Measurements from ENCODE around the gene KIAA1549.
A peak's percentile ranks its signal among the peaks of the same experiment; 100 is the strongest.
"Not testable (repeated sequence)": the region's sequence is repeated elsewhere in the genome, so short reads cannot be mapped to it uniquely, and the experiment has no call there.

Gene KIAA1549

DNA sequence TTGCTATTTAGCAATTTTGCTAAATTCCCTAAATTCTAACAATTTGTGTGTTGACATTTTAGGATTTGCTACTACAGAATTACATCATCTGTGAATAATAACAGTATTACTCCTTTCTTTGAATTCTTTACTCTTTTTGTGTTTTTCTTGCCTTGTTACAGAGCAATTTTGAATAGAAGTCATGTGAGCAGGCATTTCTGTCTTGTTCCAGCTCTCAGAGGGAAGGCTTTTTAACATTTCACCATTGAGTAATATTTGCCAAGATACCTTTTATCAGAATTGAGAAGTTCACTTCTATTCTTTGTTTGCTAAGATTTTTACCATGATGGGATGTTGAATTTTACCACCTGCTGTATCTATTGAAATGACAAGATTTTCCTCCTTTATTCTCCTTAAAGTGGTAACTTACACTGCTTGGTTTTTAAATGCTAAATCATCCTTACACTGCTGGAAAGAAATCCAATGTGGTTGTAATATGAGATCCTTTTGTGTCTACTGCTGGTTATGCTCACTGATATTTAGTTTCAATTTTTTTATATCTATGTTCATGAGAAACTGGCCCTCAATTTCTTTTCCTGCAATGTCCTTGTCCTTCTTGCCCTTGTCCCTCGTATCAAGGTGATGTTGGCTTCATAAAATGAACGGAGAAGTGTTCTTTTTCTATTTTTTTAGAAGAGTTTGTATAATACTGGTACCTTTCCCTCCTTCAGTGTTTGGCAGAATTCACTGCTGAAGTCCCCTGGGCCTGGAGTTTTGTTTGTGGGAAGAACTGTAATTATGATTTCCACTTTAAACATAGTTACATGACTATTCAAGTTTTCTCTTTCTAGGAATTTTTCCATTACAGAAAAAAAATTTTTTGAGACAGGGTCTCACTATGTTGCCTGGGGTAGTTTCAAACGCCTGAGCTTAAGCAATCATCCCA, 132.9 kb downstream of the KIAA1549 start:
- DNase-seq, result no peak

- no peak for DNase-seq
Observed at GRCh38 chr7:138845711-138846110, 135.5 kb downstream of the KIAA1549 start.

- no peak for DNase-seq
Observed at GRCh38 chr7:138843632-138844580, 137.3 kb downstream of the KIAA1549 start.

- DNase-seq, result no peak
Observed at GRCh38 chr7:138842111-138842510, 139.1 kb downstream of the KIAA1549 start.

- no peak for DNase-seq
Observed at GRCh38 chr7:138838166-138838565, 143.0 kb downstream of the KIAA1549 start.

DNA sequence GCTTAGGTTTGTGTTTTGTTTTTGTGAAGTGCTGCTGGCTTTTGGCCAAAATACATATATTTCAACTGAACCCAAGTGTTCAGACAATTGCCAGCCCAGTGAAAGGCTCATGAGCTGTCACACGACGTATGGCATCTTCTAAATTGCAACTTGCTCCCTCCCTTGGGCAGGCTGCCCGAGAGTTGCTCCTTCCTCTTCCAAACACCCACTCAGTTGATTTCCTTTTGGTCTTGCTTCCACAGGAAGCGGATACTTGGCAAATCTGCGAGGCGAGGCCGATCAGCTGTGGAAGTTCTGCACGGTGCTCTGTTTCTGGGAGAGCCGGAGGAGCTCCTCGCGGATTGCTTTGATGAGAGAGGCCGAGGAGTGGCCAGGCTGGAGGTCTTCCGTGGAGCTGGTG, 143.6 kb downstream of the KIAA1549 start:
- no peak for DNase-seq

- no peak for DNase-seq
Observed at GRCh38 chr7:138835087-138835486, 146.1 kb downstream of the KIAA1549 start.

DNA sequence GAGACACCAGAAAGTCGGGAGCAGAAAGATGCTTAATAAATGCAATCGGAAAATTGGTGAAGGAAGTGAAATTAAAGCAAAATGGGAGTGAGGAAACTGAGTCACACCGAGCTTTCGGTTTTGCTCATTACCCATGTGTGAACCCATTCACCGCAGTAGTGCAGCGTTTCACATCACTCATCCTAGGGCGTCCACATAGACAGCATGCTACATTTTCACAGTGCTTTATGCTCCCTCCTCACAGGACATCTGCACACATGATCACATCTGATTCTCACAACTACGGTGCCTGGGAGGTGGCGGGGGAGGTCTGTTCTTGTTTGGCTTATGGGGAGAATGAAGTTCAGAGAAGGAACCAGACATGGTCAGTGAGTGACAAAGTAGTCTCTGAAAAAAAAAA, 146.6 kb downstream of the KIAA1549 start:
- peak; percentile 87 for DNase-seq

GRCh38 chr7:138833596-138833995, 147.6 kb downstream of the KIAA1549 start:
- DNase-seq, result peak; percentile 35

DNA sequence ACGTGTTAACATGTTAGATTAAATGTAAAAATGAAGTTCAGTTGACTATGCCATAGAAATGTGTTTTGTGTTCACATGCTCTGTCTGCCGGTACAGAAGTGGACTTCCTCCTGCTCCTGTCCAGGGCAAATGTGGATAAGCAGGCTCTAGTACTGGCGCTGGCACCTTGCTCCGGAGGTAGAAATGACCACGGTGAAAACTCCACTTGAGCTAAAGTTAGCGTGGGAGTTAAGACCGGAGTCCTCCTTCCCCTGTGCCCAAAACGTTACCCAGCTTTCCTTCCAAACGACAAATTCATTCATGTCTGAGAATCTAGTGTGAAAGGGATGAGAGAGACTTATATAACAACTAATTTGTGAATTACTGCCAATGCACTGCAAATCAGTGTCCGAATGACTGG, 148.2 kb downstream of the KIAA1549 start:
- no peak for DNase-seq

GRCh38 chr7:138829335-138829734, 151.9 kb downstream of the KIAA1549 start:
- no peak for DNase-seq

DNA sequence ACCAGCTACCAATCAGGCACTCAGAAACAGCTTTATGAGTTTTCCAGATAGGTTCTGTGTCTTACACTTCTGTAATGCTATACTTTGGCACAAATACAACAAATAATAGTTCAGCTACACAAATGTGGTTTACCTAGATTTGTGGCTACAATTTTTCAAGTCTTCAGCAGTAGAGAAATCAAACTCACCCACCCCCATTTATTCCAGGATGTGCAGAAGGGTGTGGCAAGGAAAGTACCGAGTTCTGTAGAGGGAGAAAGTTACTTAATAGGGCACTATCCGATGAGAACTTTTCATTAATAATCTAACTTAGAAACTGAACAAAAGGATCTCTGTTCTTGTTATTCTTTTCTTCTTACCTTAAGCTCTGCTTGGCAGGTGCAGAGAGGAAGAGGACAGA, 152.9 kb downstream of the KIAA1549 start:
- no peak for DNase-seq

DNA sequence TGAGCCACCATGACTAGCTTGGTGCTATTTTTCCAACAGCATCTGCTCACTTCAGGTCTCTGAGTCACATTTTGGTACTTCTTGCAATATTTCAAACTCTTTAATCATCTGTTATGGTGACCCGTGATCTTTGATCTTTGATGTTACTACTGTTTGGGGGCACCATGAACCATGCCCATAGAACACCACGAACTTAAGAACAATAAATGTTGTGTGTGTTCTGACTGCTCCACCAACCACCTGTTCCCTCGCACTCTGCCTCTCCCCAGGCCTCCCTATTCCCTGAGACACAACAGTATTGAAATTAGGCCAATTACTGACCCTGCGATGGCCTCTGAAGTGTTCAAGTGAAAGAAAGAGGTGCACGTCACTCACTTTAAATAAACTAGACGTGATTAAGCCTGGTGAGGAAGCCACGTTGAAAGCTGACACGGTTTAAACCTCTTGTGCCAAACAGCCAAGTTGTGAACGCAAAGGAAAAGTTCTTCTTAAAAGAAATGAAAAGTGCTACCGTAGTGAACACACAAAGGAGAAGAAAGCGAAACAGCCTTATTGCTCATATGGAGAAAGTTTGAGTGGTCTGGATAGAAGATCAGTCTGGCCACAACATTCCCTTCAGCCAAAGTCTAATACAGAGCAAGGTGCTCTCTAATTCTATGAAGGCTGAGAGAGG, 156.0 kb downstream of the KIAA1549 start:
- DNase-seq, result peak; percentile 39

DNA sequence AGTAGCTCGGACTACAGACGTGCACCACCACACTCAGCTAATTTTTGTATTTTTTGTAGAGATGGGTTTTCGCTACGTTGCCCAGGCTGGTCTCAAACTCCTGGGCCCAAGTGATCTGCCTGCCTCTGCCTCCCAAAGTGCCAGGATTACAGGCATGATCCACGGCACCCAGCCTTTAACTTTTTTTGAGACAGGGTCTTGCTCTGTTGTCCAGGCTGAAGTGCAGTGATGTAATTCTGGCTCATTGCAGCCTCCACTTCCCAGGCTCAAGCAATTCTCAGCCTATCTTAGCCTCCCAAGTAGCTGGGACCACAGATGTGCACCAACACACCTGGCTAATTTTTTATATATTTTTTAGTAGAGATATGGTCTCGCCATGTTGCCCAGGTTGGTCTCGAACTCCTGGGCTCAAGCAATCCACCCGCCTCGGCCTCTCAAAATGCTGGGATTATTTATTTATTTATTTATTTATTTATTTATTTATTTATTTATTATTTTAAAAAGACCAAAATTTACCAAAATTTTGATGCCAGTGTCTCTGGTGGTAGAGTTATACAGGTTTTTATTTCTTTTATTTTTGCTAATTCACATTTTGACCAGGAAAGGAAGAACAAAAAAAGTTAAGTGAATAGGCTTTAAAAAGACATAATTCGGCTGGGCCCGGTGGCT, 158.2 kb downstream of the KIAA1549 start:
- no peak for DNase-seq

DNA sequence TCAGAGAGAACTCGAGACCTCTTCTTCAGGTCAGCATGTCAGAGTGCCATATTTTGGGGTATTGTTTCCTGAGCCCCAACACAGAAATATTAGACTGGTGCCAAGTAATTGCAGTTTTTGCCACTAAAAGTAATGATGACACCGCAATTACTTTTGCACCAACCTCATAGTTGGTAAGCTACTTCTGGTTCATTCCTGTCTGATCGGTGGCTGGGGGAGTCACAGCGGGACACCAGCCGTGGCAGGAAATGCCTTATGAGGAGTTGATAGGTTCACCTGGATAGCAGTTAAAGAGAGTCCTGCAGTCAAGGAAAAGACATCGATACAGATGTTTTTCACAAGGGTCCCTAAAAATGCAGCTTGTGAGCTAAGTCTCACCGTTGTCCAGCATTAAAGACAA, 159.3 kb downstream of the KIAA1549 start:
- DNase-seq, result no peak

- no peak for DNase-seq
Observed at GRCh38 chr7:138819625-138820024, 161.6 kb downstream of the KIAA1549 start.

- DNase-seq, result peak; percentile 31
Observed at GRCh38 chr7:138816650-138817049, 164.5 kb downstream of the KIAA1549 start.

DNA sequence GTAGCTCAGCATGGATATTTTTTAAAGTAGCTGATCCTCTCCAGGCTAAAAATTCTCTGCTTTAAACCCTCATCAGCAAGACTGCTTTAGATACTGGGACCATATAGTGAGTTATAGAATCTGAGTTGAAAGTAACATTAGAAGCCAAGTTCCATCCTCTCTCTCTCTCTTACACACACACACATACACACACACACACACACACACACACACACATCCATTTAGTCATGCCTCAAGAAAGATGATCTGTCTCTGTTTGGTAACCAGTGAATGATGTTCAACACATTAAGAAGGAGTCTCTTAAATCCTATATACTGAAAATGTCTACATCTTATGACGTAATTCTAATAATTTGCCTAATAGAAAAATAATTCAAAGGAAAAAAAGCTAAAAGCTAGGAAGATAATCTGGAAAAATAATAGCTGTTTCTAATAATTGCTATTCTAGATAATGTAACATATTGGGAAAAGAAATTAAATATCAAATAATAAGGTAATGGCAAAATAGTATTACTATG, 166.3 kb downstream of the KIAA1549 start:
- no peak for DNase-seq

- peak; percentile 55 for DNase-seq
Observed at GRCh38 chr7:138813945-138814344, 167.2 kb downstream of the KIAA1549 start.

GRCh38 chr7:138811327-138811726, 169.9 kb downstream of the KIAA1549 start:
- DNase-seq, result not testable (repeated sequence)

DNA sequence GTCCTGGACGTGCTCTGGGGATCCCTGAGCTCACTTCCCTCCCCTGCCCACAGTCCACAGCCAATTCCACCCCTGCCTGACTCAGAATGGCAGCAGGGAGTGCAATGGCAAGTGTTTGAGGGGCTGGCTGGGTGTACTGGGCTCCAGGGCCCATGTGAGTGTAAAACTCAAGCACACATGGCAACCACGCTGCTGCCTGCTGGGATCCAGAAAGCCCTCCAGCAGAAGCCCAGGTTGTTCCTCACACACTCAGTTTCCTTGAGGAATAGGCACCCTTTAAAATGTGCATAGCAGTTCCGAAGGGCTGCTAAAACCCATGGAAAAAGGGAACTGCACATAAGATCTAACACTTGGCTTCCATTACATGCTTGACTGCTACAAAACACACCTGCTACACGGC, 171.8 kb downstream of the KIAA1549 start:
- DNase-seq, result no peak

DNA sequence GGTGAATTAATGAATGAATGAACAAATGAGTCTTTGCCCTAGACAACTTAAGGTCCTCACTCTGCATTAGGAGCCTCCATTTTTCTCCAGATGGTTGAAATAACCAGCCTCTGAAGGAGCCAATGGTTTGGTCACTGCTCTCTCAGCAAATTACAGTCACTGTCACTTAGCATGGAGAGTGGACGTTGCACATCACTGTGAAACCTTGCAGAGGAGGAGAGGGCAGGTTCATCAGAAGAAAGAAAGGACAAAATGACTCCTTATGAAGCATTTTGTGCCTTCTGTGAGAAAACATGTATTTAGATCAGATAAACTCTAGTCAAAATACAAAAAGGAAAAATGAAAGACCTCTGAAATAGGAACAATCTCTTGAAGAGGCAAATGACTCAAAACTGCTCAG, 176.6 kb downstream of the KIAA1549 start:
- DNase-seq, result no peak

All from activated CD4-positive, alpha-beta T cell treated with anti-CD3 and anti-CD28 coated beads, Interleukin-2, amount 50 U/mL, for 16 hours (primary cell).